Activated CD8-positive, alpha-beta T cell treated with anti-CD3 and anti-CD28 coated beads for 36 hours (primary cell): ENCODE measurements around the gene BUB1B. TPM values are rescaled to one million over a fixed set of nuclear protein-coding genes. Genes with fewer than 3 reads are reported as not detected.
A peak's percentile ranks its signal among the peaks of the same experiment; 100 is the strongest.

Experiments used
- ATAC-seq: fragments of 200-7000 bp; cut with Tn5 transposase; one replicate; pipeline ENCODE4 v1.10.0; 2021; ENCODE audit warnings: mild to moderate bottlenecking, moderate library complexity
- CTCF ChIA-PET: fragments of 350-600 bp; sonication (Branson Sonifier 250); formaldehyde crosslinking; loops from one replicate; lab custom pipeline; 2021; ENCODE audit warnings: antibody characterized with exemption; lab: Charles Lee
- POLR2A ChIA-PET: fragments of 350-600 bp; sonication (Branson Sonifier 250); formaldehyde crosslinking; loops from one replicate; lab custom pipeline; 2021; ENCODE audit warnings: antibody characterized with exemption; lab: Charles Lee
- DNase-seq: peaks from one replicate; pipeline ENCODE4 v3.0.0-alpha.2; 2020
- H3K27ac Mint-ChIP-seq: one replicate; pipeline ENCODE4 v1.8.0; 2021; ENCODE audit warnings: mild to moderate bottlenecking, mixed read lengths
- H3K27me3 Mint-ChIP-seq: one replicate; pipeline ENCODE4 v1.8.0; 2021; ENCODE audit warnings: mixed read lengths
- H3K36me3 Mint-ChIP-seq: one replicate; pipeline ENCODE4 v1.8.0; 2021; ENCODE audit warnings: low read depth, mixed read lengths
- H3K4me1 Mint-ChIP-seq: one replicate; pipeline ENCODE4 v1.8.0; 2021; ENCODE audit warnings: low read depth, mixed read lengths
- H3K4me3 Mint-ChIP-seq: one replicate; pipeline ENCODE4 v1.8.0; 2021; ENCODE audit warnings: mild to moderate bottlenecking, moderate library complexity, mixed read lengths
- H3K9me3 Mint-ChIP-seq: one replicate; pipeline ENCODE4 v1.8.0; 2021; ENCODE audit warnings: mixed read lengths
- intact Hi-C: fragments of 100-400 bp; cut with micrococcal nuclease; formaldehyde crosslinking; loops from one replicate; pipeline ENCODE4 v1.10.0; 2022
- total RNA-seq, 2 experiments: library from RNA; stranded (reverse); gene quantifications; one replicate each; pipeline ENCODE4 v1.2.3, GENCODE V29; 2021
- TF ChIP-seq, protein P1 (sequence below): fragments of 200-600 bp; IDR thresholded peaks from one replicate; pipeline ENCODE4 v1.8.0; 2022; ENCODE audit warnings: antibody characterized with exemption, mild to moderate bottlenecking

Gene BUB1B
- total RNA-seq, 2 experiments from 2014 or later: 79.6 to 82.5 TPM

GRCh38 chr15:40254452-40254851 is 93.6 kb downstream of the BUB1B start:
- intact Hi-C loops: no loop called here
- no peak overlapping the region for H3K4me3 Mint-ChIP-seq
- CTCF ChIA-PET: interaction anchor here (0.8 to 7.5 kb wide), 7 partner anchors 11 to 209 kb away, joined by 3 to 42 read pairs (median 7); no protein-coding TSS in a partner anchor
- peaks cover 36% of the 10 kb centered on the region for H3K27me3 Mint-ChIP-seq
- POLR2A ChIA-PET: no interaction called here
- no peaks in the 10 kb centered on the region for H3K36me3 Mint-ChIP-seq
- peaks cover 3% of the 10 kb centered on the region for H3K4me1 Mint-ChIP-seq
- no peaks in the 10 kb centered on the region for H3K9me3 Mint-ChIP-seq
- DNase-seq (no peak), ATAC-seq (no peak)
- no peak overlapping the region for H3K27ac Mint-ChIP-seq
- TF ChIP-seq, protein P1, sequence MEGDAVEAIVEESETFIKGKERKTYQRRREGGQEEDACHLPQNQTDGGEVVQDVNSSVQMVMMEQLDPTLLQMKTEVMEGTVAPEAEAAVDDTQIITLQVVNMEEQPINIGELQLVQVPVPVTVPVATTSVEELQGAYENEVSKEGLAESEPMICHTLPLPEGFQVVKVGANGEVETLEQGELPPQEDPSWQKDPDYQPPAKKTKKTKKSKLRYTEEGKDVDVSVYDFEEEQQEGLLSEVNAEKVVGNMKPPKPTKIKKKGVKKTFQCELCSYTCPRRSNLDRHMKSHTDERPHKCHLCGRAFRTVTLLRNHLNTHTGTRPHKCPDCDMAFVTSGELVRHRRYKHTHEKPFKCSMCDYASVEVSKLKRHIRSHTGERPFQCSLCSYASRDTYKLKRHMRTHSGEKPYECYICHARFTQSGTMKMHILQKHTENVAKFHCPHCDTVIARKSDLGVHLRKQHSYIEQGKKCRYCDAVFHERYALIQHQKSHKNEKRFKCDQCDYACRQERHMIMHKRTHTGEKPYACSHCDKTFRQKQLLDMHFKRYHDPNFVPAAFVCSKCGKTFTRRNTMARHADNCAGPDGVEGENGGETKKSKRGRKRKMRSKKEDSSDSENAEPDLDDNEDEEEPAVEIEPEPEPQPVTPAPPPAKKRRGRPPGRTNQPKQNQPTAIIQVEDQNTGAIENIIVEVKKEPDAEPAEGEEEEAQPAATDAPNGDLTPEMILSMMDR: no peak

- Mint-ChIP-seq H3K9me3 (no peaks in the 10 kb centered on the region), H3K27ac (no peak overlapping the region), H3K4me3 (no peak overlapping the region), H3K4me1 (peaks cover 3% of the 10 kb centered on the region), H3K36me3 (no peaks in the 10 kb centered on the region), H3K27me3 (peaks cover 36% of the 10 kb centered on the region)
- CTCF ChIA-PET: interaction anchor here (0.8 to 7.5 kb wide), 6 partner anchors 11 to 210 kb away, joined by 4 to 42 read pairs (median 7); no protein-coding TSS in a partner anchor
- POLR2A ChIA-PET: interaction anchor here (0.6 kb wide), 1 partner anchor 87 kb away, joined by 3 read pairs; no protein-coding TSS in a partner anchor
- ATAC-seq (no peak), DNase-seq (no peak)
- intact Hi-C loops: no loop called here
- TF ChIP-seq, protein P1: no peak
These were observed 94.2 kb downstream of the BUB1B start for GRCh38 chr15:40255033-40255432.

GRCh38 chr15:40256638-40257235 is 95.9 kb downstream of the BUB1B start:
- Mint-ChIP-seq H3K36me3 (no peaks in the 10 kb centered on the region), H3K27me3 (peaks cover 27% of the 10 kb centered on the region), H3K4me1 (peaks cover 3% of the 10 kb centered on the region), H3K4me3 (no peak overlapping the region), H3K27ac (no peak overlapping the region), H3K9me3 (no peaks in the 10 kb centered on the region)
- TF ChIP-seq, protein P1: no peak
- ChIA-PET POLR2A (no interaction called here), CTCF (interaction anchor here (1.9 to 10.6 kb wide), 2 partner anchors 17 to 53 kb away, joined by 5 to 88 read pairs; no protein-coding TSS in a partner anchor)
- ATAC-seq: peak; percentile 72
- DNase-seq: peak; percentile 21
- intact Hi-C loops: no loop called here

DNA sequence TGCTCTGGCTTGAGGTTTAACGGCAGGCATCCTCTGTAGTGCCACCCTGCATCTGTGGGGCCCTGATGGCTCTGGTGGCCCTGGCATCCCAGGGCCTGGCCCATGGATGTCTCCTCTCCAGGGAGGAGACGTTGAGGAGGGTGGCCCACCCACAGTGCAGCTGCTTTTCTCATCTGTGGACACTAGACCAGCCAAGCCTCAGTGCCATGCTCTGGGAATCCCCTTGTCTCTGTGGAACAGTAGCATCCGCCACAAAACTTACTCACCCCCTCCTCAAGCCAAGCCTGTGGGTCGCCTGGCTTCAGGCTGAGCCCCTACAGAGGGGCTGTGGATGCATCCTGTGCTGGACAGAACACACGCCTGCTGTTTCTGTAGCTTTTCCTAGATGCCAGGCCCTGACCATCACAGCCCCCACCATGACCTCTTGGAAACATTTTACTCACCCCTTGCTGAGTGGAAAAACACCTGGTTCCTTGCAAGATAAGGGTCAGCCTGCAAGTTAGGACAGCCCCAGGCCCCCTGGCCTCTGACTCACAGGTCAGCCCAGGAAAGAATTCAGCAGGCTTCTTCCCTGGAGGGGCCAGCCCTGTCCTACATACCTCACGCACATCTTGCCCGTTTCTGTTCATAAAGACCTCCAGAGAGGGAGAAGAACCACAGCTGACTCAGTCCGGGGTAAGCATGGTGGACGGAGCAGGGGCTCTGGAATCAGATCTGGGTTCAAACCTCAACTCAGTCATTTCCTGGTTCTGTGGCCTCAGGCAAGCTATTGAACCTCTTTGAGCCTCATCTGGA is 97.0 kb downstream of the BUB1B start:
- CTCF ChIA-PET: interaction anchor here (1.2 to 10.6 kb wide), 7 partner anchors 16 to 212 kb away, joined by 3 to 88 read pairs (median 5); no protein-coding TSS in a partner anchor
- H3K27me3 Mint-ChIP-seq: peaks cover 23% of the 10 kb centered on the region
- intact Hi-C loops: no loop called here

More for the DNA sequence above, 97.0 kb downstream of the BUB1B start:
- POLR2A ChIA-PET: no interaction called here
- no peak for DNase-seq
- Mint-ChIP-seq H3K4me3 (no peak overlapping the region), H3K4me1 (peaks cover 3% of the 10 kb centered on the region), H3K36me3 (no peaks in the 10 kb centered on the region), H3K9me3 (no peaks in the 10 kb centered on the region), H3K27ac (no peak overlapping the region)
- no peak for ATAC-seq
- TF ChIP-seq, protein P1: no peak
